Measurements from ENCODE around the gene PPP2R5C.

PPP2R5C gene

GRCh38 chr14:101893759-101894158, 132.2 kb downstream of the PPP2R5C start:
- Histone ChIP-seq H3K4me3 (no peak overlapping the region), H3K9me3 (ENCODE audit: low read depth, low read length) (no peaks in the 10 kb centered on the region), H3K9ac (ENCODE audit: insufficient read length) (no peak overlapping the region), H3K36me3 (ENCODE audit: insufficient read depth, low read length) (peaks cover 67% of the 10 kb centered on the region), H3K27ac (0 out of 2 replicates have a peak overlapping the region, but pooled peaks have one; percentile 46)
- no peak for DNase-seq (ENCODE audit: low read depth, low spot score)
- no peak for TF ChIP-seq FOXP2 (optimal IDR thresholded peaks at IDR 0.05; ENCODE audit: control extremely low read depth, extremely low read length, insufficient read depth)
- TF ChIP-seq EZH2 (IDR thresholded peaks at IDR 0.05) = no peak
- TF ChIP-seq POLR2AphosphoS5 (IDR thresholded peaks at IDR 0.05; ENCODE audit: borderline replicate concordance, low read depth, low read length) = no peak

DNA sequence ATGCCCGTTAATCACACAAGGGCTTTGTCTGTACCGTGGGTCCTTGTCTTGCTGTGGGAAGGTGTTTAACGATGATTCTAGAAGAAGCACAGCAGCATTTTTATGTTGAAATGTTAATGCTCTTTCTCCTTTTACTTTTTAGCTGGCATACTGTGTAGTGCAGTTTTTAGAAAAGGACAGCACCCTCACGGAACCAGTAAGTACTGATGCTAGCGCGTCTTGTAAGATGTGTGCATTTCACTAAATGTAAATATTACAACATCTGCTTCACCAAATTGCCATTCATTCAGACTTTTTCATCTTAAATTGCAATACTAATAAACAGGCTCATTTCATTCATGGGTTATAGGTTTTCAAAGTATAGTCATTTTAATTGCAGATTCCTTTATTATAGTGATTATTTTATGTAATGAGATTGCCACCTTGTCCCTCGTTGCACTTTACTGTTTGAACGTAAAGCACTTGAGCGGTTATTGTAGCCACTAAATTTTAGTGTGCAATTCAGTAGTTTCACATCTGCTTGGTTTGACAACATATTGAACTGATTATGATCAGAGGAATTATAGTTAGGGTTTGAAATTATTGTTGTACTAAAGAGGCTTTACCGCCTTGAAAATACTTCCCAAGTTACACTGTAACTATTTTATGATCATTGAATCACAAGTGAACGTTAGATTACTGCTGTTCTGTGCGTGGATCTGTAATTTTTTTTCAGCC, 133.0 kb downstream of the PPP2R5C start:
- Histone ChIP-seq H3K4me3 (no peak overlapping the region), H3K9ac (ENCODE audit: insufficient read length) (no peak overlapping the region), H3K9me3 (ENCODE audit: low read depth, low read length) (no peaks in the 10 kb centered on the region), H3K36me3 (ENCODE audit: insufficient read depth, low read length) (peaks cover 67% of the 10 kb centered on the region), H3K27ac (peak overlapping the region; percentile 46; the same call in 1 of the 2 replicates)
- no peak for DNase-seq (ENCODE audit: low read depth, low spot score)
- TF ChIP-seq POLR2AphosphoS5 (IDR thresholded peaks at IDR 0.05; ENCODE audit: borderline replicate concordance, low read depth, low read length) (no peak), FOXP2 (optimal IDR thresholded peaks at IDR 0.05; ENCODE audit: control extremely low read depth, extremely low read length, insufficient read depth) (no peak), EZH2 (IDR thresholded peaks at IDR 0.05) (no peak)

- TF ChIP-seq FOXP2 (optimal IDR thresholded peaks at IDR 0.05; ENCODE audit: control extremely low read depth, extremely low read length, insufficient read depth) (no peak), EZH2 (IDR thresholded peaks at IDR 0.05) (no peak), POLR2AphosphoS5 (IDR thresholded peaks at IDR 0.05; ENCODE audit: borderline replicate concordance, low read depth, low read length) (no peak)
- H3K9me3 ChIP-seq (ENCODE audit: low read depth, low read length) = no peaks in the 10 kb centered on the region
- no peak overlapping the region for H3K4me3 ChIP-seq
- H3K9ac ChIP-seq (ENCODE audit: insufficient read length) = no peak overlapping the region
- no peak for DNase-seq (ENCODE audit: low read depth, low spot score)
- peaks cover 66% of the 10 kb centered on the region for H3K36me3 ChIP-seq (ENCODE audit: insufficient read depth, low read length)
- no peak overlapping the region for H3K27ac ChIP-seq
Observed at GRCh38 chr14:101895256-101895655, 133.7 kb downstream of the PPP2R5C start.

DNA sequence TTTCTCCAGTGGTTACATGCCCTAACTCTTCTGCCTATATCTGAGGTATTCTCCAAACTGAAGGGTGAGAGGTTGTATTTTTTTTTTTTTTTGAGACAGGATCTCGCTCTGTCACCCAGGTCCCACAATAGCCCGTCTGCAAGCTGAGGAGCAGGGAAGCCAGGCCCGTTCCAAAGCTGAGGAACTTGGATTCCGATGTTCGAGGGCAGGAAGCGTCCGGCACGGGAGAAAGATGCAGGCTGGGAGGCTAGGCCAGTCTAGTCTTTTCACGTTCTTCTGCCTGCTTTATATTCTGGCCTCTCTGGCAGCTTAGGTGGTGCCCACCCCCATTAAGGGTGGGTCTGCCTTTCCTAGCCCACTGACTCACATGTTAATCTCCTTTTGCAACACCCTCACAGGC, 135.8 kb downstream of the PPP2R5C start:
- Histone ChIP-seq H3K9ac (ENCODE audit: insufficient read length) (no peak overlapping the region), H3K4me3 (no peak overlapping the region), H3K36me3 (ENCODE audit: insufficient read depth, low read length) (peaks cover 82% of the 10 kb centered on the region), H3K9me3 (ENCODE audit: low read depth, low read length) (no peaks in the 10 kb centered on the region), H3K27ac (no peak overlapping the region)
- TF ChIP-seq POLR2AphosphoS5 (IDR thresholded peaks at IDR 0.05; ENCODE audit: borderline replicate concordance, low read depth, low read length) (no peak), FOXP2 (optimal IDR thresholded peaks at IDR 0.05; ENCODE audit: control extremely low read depth, extremely low read length, insufficient read depth) (no peak), EZH2 (IDR thresholded peaks at IDR 0.05) (no peak)
- no peak for DNase-seq (ENCODE audit: low read depth, low spot score)

DNA sequence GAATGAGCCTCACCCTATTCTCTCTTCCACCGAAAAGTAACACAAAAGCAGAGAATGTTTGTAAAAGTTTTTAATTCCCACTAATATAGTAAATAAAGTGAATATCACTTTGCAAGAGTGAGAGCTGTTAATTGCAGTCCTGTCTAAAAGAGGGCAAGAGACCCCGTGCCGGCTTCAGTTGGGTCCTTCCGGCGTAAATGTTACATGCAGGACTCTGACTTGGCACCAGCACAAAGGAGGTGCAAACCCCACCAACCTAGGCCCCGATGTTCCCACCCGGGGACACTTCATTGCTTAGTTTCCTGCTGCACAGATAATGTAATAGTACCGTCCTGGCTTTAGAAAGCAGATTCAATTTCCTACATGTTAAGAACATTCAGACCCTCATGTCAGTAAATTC, 136.9 kb downstream of the PPP2R5C start:
- H3K27ac ChIP-seq = no peak overlapping the region
- H3K36me3 ChIP-seq (ENCODE audit: insufficient read depth, low read length) = peaks cover 85% of the 10 kb centered on the region
- no peak overlapping the region for H3K4me3 ChIP-seq
- DNase-seq (ENCODE audit: low read depth, low spot score) = no peak
- H3K9me3 ChIP-seq (ENCODE audit: low read depth, low read length) = no peaks in the 10 kb centered on the region
- no peak overlapping the region for H3K9ac ChIP-seq (ENCODE audit: insufficient read length)
- no peak for TF ChIP-seq POLR2AphosphoS5 (IDR thresholded peaks at IDR 0.05; ENCODE audit: borderline replicate concordance, low read depth, low read length)
- no peak for TF ChIP-seq EZH2 (IDR thresholded peaks at IDR 0.05)
- TF ChIP-seq FOXP2 (optimal IDR thresholded peaks at IDR 0.05; ENCODE audit: control extremely low read depth, extremely low read length, insufficient read depth) = no peak

GRCh38 chr14:101899263-101899662, 137.8 kb downstream of the PPP2R5C start:
- Histone ChIP-seq H3K9ac (ENCODE audit: insufficient read length) (no peak overlapping the region), H3K9me3 (ENCODE audit: low read depth, low read length) (no peaks in the 10 kb centered on the region), H3K27ac (no peak overlapping the region), H3K36me3 (ENCODE audit: insufficient read depth, low read length) (peaks cover 84% of the 10 kb centered on the region), H3K4me3 (no peak overlapping the region)
- no peak for DNase-seq (ENCODE audit: low read depth, low spot score)
- TF ChIP-seq FOXP2 (optimal IDR thresholded peaks at IDR 0.05; ENCODE audit: control extremely low read depth, extremely low read length, insufficient read depth) (no peak), EZH2 (IDR thresholded peaks at IDR 0.05) (no peak), POLR2AphosphoS5 (IDR thresholded peaks at IDR 0.05; ENCODE audit: borderline replicate concordance, low read depth, low read length) (no peak)

GRCh38 chr14:101900253-101900652, 138.7 kb downstream of the PPP2R5C start:
- H3K36me3 ChIP-seq (ENCODE audit: insufficient read depth, low read length) = peaks cover 82% of the 10 kb centered on the region
- DNase-seq (ENCODE audit: low read depth, low spot score) = no peak
- TF ChIP-seq EZH2 (IDR thresholded peaks at IDR 0.05) = no peak
- no peak for TF ChIP-seq FOXP2 (optimal IDR thresholded peaks at IDR 0.05; ENCODE audit: control extremely low read depth, extremely low read length, insufficient read depth)
- no peak for TF ChIP-seq POLR2AphosphoS5 (IDR thresholded peaks at IDR 0.05; ENCODE audit: borderline replicate concordance, low read depth, low read length)
- no peaks in the 10 kb centered on the region for H3K9me3 ChIP-seq (ENCODE audit: low read depth, low read length)
- H3K27ac ChIP-seq = no peak overlapping the region
- no peak overlapping the region for H3K4me3 ChIP-seq
- no peak overlapping the region for H3K9ac ChIP-seq (ENCODE audit: insufficient read length)

DNA sequence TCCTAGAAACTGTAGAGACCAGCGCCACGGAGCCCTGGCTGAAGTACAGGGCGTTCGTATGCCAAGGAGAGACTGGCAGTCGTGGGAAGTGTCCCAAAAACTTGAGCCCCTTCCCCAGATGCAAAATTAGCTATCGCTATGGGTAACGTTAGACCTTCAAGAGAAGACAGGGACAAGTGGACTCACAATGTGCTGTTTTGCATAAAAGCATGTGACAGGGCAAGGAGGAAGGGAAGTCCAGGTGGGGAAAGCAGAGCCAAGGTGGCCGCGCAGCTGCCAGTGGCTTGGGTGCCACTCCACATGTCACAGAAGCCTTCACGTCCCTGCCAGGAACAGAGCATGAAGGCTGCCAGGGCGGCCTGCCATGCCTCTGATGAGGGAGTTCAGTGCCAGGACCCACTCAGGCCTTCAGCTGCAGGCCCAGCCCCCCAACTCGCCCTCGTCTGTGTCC, 141.6 kb downstream of the PPP2R5C start:
- Histone ChIP-seq H3K9me3 (ENCODE audit: low read depth, low read length) (no peaks in the 10 kb centered on the region), H3K9ac (ENCODE audit: insufficient read length) (no peak overlapping the region), H3K27ac (no peak overlapping the region), H3K36me3 (ENCODE audit: insufficient read depth, low read length) (peaks cover 83% of the 10 kb centered on the region), H3K4me3 (no peak overlapping the region)
- no peak for DNase-seq (ENCODE audit: low read depth, low spot score)
- TF ChIP-seq POLR2AphosphoS5 (IDR thresholded peaks at IDR 0.05; ENCODE audit: borderline replicate concordance, low read depth, low read length) (no peak), FOXP2 (optimal IDR thresholded peaks at IDR 0.05; ENCODE audit: control extremely low read depth, extremely low read length, insufficient read depth) (no peak), EZH2 (IDR thresholded peaks at IDR 0.05) (no peak)

Data from SK-N-MC (cell line).